HG03342 (cell line): ENCODE measurements around the gene SPOPL.

Experiments
- ATAC-seq: cut with Tn5 transposase; IDR thresholded peaks from one replicate; pipeline ENCODE4 v1.9.1; 2021; ENCODE audit warnings: mild to moderate bottlenecking, moderate library complexity; ENCODE audit not compliant: unreplicated experiment

SPOPL gene

DNA sequence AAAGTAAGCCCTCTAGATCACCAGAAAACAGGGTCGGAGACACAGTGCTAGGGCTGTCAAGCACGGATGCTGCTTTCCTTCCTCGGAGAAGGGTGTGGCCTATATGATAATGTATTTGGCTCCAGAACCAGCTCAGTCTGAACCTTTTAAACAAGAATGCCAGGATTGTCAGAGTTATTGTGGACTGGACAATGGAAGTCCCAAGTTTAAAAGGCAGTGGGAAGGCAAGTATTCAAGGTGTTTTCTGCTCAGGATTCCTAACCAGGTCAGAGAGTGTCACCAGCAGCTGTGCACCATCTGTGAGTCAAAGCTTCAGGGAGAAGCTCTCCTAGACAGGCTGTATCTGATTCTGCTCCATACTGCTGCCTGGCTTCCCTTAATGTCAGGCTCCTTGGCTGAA, 94.8 kb downstream of the SPOPL start:
- ATAC-seq: no peak

DNA sequence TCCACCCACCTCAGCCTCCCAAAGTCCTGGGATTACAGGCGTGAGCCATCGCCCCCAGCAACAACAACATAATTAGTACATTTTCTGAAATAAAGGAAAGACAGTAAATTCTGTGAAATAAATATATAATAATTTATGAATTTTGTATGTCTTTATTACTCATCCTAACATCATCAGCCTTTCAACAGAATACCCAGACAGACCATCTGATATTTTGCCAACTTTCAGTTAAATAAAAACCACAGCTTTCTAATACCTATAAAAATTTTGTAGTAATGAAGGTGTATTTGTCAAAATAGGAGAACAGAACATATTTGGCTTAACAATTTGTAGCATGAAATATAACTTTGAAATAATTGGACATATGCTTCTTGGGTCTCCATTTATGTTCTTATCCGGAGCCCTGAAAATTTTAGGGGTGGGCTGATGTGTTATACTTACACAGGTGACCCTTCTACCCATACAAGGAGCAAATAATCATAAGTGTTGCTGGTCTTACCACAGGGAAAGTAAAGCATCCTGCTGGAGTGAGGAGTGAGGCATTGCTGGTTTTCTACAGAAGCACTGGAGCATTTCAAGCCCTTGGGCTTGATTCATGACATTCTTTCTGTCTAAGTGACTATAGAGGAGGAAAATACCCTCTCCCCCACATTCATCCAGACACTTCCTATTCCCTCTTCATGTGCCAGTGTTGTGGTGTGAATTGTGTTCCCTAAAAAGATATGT, 99.3 kb downstream of the SPOPL start:
- ATAC-seq: no peak

DNA sequence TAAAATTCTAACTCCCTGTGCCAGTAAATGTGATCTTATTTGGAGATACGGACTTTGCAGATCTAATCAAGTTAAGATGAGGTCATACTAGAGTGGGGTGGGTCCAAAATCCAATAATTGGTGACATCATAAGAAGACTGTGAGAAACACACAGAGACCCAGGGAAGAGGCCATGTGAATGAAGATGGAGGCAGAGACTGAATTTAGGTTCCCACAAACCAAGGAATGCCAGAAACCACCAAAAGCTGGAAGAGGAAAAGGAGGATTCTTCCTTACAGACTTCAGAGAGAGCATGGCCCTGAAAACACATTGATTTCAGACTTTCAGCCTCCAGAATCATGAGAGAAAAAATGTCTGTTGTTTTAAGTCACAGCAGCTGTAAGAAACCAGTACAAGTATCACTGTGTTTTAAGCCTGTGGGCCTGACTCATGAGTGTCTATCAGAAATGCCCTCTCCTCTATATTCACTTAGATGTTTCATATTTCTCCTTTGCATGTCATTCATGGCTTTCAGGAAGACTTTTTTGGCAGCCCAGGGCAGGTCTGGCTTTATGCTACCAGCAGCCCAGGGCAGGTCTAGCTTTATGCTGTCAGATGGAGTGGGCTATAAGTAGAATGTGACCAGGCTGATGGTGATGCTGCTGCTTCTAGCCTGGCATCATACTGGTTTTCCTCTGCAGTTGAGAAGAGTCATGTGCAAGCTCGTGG, 100.0 kb downstream of the SPOPL start:
- no peak for ATAC-seq

DNA sequence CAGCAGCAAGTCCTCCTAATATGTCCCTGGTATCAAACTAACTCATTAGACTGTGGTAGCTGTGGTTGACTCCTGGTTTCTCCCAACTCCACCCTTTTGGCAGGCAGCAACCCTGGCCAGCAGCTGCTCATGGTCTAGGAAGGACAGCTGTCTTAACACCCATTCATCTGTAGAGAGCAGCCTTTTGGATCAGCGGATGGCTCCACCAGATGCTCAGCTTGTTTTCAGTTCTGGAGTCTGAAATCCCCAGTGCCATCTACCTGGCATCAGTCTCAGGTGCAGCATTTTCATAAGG, 100.5 kb downstream of the SPOPL start:
- no peak for ATAC-seq

DNA sequence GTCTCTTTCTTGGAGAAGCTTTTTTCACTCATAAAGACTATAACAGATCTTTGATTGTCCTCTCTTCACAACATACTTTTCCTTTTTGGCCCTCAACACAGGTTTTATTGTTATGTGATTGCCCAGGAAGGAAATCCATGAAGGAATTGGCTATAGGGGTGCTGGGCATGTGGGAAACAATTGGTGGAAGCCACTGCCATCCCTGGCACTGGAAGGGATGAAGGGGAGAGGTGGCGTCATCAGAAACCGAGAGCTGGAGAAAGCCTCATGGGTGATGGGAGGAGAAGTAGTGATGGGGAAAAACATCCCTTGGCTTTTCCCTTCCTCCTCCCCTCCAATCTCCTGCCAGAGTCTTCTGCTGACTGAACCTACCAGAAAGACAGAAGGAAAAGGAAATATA, 106.2 kb downstream of the SPOPL start:
- no peak for ATAC-seq

DNA sequence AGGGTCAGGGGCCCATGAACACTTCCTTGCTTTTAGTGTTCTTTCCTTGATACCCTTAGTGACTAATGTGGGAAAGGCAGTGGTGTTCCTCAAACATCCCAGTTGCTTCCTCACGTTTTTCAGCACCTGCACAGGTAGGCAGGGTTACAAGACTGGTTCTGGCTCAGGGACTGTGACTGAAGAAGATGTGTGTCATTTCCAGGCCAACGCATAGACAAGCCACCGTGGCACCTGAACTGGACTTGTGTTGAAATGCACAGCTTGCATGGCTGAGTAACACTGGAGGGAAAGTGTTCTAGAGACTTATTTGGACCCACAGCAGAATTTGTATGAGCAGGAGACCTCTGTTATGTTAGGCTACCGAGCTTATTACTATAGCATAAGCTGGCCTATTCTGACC, 107.9 kb downstream of the SPOPL start:
- ATAC-seq: no peak

DNA sequence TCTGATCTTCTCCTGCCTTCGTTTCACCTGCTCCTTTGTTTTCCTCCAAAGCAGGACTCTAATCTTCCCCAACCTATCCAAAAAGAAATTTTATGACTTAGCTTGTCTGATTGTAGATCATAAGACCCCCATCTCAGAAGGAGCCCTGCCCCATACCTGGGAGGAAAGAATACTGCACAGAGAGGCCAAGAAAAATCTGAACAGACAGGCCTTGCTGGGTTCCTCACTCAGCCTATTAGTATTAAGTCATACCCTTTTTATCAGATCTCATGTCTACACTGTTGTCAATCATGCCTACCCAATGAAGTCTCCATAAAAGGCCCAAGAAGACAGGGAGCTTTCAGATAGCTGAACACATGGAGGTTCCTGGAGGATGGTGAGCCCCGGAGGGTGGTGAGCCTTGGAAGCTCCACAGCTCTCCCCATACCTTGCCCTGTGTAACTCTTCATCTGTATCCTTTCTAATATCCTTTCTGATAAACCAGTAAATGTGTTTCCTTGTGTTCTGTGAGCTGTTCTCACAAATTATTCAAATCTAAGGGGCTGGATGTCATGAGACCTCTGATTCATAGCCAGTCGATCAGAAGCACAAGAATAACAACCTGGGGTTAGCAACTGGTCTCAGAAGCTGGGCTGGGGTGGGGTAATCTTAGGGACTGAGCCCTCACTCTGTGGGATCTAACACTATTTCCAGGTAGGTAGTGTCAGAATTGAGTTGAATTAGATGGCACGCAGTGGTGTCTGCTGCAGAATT, 108.8 kb downstream of the SPOPL start:
- ATAC-seq: no peak

DNA sequence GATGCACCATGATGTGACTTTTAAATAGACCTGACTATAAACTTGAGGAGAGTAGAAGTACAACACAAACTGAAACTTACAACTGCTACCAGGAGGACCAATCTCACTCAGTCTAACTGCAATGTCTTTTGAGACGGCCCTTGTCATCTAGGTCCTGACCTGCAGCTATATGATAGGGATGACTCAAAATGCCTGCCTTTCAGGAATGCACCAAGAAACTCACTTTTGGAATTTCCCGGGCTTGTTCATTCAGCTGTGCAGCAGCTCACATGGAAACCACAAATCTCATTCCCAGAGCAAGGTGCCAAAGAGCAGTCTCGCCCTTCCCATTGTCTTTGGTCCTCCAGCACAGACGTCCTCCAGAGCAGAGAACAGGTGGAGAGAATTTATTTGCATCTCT, 113.7 kb downstream of the SPOPL start:
- no peak for ATAC-seq

DNA sequence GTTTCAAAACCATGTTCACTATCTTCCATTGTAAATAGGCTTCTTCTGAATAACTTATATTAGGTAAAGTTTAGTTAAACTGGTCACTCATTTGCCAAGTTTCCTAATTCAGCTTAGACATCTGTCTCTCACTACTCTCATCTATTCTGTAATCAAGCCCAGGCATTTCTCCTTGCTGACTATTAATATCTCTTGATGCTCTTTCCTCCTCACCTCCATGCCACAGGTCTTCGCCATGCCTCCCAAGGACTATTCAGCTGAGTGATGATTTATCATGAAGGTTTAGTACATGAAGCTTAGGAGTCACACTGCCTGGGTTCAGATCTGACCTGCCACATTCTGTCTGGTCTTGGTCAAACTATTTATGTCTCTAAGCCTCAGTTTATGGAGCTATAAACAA, 115.5 kb downstream of the SPOPL start:
- no peak for ATAC-seq

DNA sequence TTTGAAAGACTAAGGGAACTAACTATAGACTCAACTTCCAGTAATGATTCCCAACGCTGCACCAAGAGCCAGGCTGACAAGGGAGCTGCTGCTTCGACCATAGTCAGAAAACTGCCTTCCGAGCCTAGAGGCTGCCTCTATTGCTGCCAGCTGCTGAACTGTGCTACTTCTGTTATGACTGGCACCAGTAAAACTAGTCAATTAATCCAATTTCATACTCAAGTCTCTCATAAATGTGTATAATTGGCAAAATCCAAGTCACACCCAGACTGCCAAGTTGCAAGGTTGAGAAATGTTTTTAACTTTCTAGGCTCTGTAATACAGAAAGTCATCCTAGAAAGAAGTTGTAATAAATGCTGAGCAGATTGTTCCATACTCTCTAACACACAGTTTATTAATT, 117.4 kb downstream of the SPOPL start:
- ATAC-seq: no peak

DNA sequence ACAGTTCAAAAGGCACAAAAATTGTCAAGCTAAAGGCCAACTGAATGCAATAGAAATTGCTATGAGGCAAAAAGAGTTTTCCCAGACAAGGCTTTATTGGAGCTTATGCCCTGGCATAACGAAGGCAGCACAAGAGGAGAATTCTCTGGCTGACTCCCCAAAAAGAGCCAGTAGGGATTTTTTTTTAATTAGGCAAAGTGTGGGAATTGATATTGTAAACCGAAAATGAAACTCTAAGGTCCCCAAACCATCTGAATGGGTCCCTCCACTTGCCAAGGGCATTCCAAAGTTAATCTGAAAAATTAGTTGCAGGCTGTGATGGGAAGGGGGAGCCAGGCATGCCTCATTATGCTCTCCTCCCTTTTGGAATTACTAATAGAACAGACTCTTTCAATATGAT, 118.9 kb downstream of the SPOPL start:
- ATAC-seq: no peak

DNA sequence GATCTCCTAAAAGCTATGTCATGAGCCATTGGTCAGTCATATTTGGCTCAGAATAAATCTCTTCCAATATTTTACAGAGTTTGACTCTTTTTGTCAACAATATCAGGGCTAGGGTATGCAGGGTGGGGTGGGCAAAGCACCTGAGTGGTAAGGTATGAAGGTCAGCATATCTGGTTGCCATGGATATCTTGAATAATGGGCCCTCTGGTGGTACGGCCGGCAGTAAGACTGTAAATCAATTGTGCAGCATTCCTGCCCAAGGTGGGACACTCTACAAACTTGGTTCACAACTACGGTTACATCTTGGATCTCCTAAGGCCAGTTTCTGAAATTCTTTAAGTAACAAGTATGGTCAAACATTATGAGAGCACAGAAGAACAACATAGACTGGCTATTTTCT, 119.6 kb downstream of the SPOPL start:
- ATAC-seq: no peak

DNA sequence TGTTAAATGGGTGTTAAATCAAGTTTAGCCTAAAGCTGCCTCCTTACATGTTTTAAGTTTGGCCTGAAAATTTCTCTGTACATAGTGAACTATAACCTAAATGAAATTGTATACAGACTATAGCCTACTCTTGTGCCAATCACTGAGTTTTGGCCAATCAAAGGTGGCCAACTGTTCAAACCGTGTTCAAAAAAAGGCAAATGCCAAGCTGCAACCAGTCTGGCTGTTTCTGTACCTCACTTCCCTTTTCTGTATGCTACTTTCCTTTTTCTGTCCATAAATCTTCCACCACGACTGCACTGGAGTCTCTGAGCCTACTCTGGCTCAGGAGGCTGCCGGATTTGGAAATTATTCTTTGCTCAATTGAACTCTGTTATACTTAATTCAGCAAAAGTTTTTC, 121.0 kb downstream of the SPOPL start:
- no peak for ATAC-seq
